Mesothelial cell of epicardium (in vitro differentiated cells): ENCODE data around the gene LRP5. TPM values are rescaled to one million over a fixed set of nuclear protein-coding genes. Genes with fewer than 3 reads are reported as not detected.
"Not testable (repeated sequence)": the region's sequence is repeated elsewhere in the genome, so short reads cannot be mapped to it uniquely, and the experiment has no call there.

ENCODE experiments used
- DNase-seq, 2 experiments: peaks; one replicate each; pipeline ENCODE4 v3.0.0; 2021; ENCODE audit warnings: low spot score in 2 of 2; ENCODE audit not compliant: unreplicated experiment in 2 of 2
- H3K27ac Mint-ChIP-seq: 2 replicates; pipeline ENCODE4 v1.8.0; 2021; ENCODE audit warnings: mixed read lengths
- H3K27me3 Mint-ChIP-seq: 2 replicates; pipeline ENCODE4 v1.8.0; 2021; ENCODE audit warnings: low read depth, mixed read lengths
- H3K36me3 Mint-ChIP-seq: 2 replicates; pipeline ENCODE4 v1.8.0; 2021; ENCODE audit warnings: mixed read lengths
- H3K4me1 Mint-ChIP-seq: 2 replicates; pipeline ENCODE4 v1.8.0; 2021; ENCODE audit warnings: mixed read lengths
- H3K4me3 Mint-ChIP-seq: 2 replicates; pipeline ENCODE4 v1.8.0; 2021; ENCODE audit warnings: mild to moderate bottlenecking, moderate library complexity, mixed read lengths
- H3K9me3 Mint-ChIP-seq: 2 replicates; pipeline ENCODE4 v1.8.0; 2021; ENCODE audit warnings: mixed read lengths
- CTCF ChIP-seq: fragments of 200-600 bp; sonication (generic); IDR thresholded peaks from one replicate; pipeline ENCODE4 v1.5.0; 2021; ENCODE audit warnings: antibody characterized with exemption; ENCODE audit not compliant: unreplicated experiment
- total RNA-seq: library from RNA; stranded (reverse); gene quantifications from 3 replicates; pipeline ENCODE4 v1.2.1, GENCODE V29; 2021

LRP5 gene
- total RNA-seq, 1 donor from 2014 or later, result 72.5 TPM

DNA sequence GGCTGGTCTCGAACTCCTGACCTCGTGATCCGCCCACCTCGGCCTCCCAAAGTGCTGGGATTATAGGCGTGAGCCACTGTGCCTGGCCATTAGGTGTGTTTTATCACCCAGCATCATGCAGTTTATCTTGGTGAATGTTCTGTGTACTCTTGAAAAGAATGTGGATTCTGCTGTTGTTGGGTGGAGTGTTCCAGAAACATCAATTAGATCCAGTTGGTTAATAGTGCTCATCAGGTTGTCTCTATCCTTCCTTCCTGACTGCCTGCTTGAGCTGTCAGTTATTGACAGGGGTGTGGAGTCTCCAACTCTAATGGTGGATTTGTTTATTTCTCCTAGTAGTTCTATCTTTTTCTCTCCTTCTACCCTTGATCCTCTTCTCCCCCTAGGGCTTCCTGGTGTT is 118.0 kb downstream of the LRP5 start:
- Mint-ChIP-seq H3K27me3 (no peaks in the 10 kb centered on the region), H3K4me1 (no peaks in the 10 kb centered on the region), H3K27ac (no peak overlapping the region), H3K36me3 (peaks cover 47% of the 10 kb centered on the region), H3K4me3 (no peak overlapping the region), H3K9me3 (peaks cover 16% of the 10 kb centered on the region)
- DNase-seq, result no peak
- TF ChIP-seq CTCF, result no peak

GRCh38 chr11:68430801-68431200 is 118.4 kb downstream of the LRP5 start:
- Mint-ChIP-seq H3K36me3 (peaks cover 45% of the 10 kb centered on the region), H3K4me1 (no peaks in the 10 kb centered on the region)

DNA sequence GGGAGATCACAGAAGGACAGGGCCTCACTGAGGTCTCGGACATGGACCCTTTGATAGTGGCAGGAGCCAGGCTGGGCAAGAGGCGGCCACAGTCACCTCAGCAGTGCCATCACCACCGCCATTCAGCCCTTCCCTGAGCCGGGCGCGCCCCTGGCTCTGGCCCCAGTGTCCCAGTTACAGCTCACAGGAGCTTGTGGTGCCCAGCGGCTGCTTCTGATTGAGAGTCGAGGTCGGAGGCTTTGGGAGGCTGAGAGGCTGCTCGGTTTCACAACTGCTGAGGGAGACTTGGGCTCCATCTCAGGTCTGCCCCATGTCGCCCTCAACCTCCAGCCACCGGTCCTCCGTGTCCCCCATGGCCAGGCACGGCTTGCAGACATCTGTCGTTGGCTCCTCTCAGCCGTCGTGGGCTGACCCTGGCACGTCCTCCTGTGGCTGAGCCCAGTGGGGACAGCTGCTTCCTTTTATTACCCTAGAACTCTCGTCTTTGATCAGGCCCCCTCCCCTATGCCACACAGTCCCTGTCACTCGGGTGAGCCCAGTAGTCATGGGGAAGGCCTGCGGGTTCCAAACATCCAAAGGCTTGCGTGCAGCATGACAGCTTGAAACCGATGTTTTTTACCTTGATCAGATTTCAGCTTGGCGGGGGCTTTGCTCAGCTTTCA is 119.7 kb downstream of the LRP5 start:
- no peak for TF ChIP-seq CTCF
- Mint-ChIP-seq H3K4me1 (no peaks in the 10 kb centered on the region), H3K27me3 (no peaks in the 10 kb centered on the region), H3K4me3 (no peak overlapping the region), H3K36me3 (peaks cover 37% of the 10 kb centered on the region), H3K27ac (no peak overlapping the region), H3K9me3 (peaks cover 16% of the 10 kb centered on the region)
- DNase-seq, result no peak

More at GRCh38 chr11:68430801-68431200, 118.4 kb downstream of the LRP5 start:
- no peak for TF ChIP-seq CTCF
- Mint-ChIP-seq H3K27me3 (no peaks in the 10 kb centered on the region), H3K27ac (no peak overlapping the region), H3K9me3 (peaks cover 16% of the 10 kb centered on the region), H3K4me3 (no peak overlapping the region)
- no peak for DNase-seq

DNA sequence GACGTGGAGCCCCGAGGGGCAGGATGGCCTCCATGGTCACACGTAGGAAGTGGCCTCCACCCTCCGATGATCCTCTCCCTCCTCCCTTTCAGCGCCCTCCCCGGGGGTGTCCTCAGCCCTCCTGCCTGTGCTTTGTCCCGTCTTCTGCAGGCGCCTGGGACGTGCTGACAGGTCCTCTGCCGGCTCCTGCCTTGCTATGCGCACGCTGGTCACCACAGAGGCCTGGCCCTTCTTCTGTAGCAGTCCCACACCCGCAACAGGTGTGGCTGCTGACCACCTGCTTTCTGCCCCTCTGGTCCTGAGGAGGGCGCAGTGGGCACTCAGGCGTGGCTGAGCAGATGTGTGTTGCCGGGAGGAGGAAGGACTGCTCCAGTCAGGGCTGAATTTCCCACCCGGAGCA is 120.5 kb downstream of the LRP5 start:
- peaks cover 34% of the 10 kb centered on the region for H3K36me3 Mint-ChIP-seq
- DNase-seq, result no peak
- peaks cover 16% of the 10 kb centered on the region for H3K9me3 Mint-ChIP-seq
- H3K4me1 Mint-ChIP-seq, result no peaks in the 10 kb centered on the region
- TF ChIP-seq CTCF, result no peak
- no peaks in the 10 kb centered on the region for H3K27me3 Mint-ChIP-seq
- H3K27ac Mint-ChIP-seq, result no peak overlapping the region
- H3K4me3 Mint-ChIP-seq, result no peak overlapping the region

DNA sequence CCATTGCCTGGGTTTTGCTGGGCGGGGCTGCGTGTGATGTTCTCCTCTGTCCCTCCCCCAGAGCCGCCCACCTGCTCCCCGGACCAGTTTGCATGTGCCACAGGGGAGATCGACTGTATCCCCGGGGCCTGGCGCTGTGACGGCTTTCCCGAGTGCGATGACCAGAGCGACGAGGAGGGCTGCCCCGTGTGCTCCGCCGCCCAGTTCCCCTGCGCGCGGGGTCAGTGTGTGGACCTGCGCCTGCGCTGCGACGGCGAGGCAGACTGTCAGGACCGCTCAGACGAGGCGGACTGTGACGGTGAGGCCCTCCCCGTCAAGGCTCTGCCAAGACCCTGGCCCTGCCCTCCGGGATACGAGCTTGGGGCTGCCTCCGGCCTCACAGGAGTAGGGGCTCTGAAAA is 121.2 kb downstream of the LRP5 start:
- H3K27me3 Mint-ChIP-seq, result no peaks in the 10 kb centered on the region

GRCh38 chr11:68434159-68434558 is 121.8 kb downstream of the LRP5 start:
- not testable (repeated sequence) for H3K4me3 Mint-ChIP-seq, H3K27me3 Mint-ChIP-seq, H3K9me3 Mint-ChIP-seq, H3K4me1 Mint-ChIP-seq, DNase-seq, H3K27ac Mint-ChIP-seq
- H3K36me3 Mint-ChIP-seq, result peaks cover 30% of the 10 kb centered on the region

More for the DNA sequence above, 121.2 kb downstream of the LRP5 start:
- no peak overlapping the region for H3K4me3 Mint-ChIP-seq
- no peak for TF ChIP-seq CTCF
- peaks cover 11% of the 10 kb centered on the region for H3K9me3 Mint-ChIP-seq
- H3K27ac Mint-ChIP-seq, result no peak overlapping the region
- H3K36me3 Mint-ChIP-seq, result peaks cover 33% of the 10 kb centered on the region
- no peaks in the 10 kb centered on the region for H3K4me1 Mint-ChIP-seq
- DNase-seq, result no peak
